Measurements from ENCODE around the gene SH3BP4. TPM values are rescaled to one million over a fixed set of nuclear protein-coding genes. Genes with fewer than 3 reads are reported as not detected.

SH3BP4 gene
- total RNA-seq, 1 experiment from 2014 or later, result 117 TPM

DNA sequence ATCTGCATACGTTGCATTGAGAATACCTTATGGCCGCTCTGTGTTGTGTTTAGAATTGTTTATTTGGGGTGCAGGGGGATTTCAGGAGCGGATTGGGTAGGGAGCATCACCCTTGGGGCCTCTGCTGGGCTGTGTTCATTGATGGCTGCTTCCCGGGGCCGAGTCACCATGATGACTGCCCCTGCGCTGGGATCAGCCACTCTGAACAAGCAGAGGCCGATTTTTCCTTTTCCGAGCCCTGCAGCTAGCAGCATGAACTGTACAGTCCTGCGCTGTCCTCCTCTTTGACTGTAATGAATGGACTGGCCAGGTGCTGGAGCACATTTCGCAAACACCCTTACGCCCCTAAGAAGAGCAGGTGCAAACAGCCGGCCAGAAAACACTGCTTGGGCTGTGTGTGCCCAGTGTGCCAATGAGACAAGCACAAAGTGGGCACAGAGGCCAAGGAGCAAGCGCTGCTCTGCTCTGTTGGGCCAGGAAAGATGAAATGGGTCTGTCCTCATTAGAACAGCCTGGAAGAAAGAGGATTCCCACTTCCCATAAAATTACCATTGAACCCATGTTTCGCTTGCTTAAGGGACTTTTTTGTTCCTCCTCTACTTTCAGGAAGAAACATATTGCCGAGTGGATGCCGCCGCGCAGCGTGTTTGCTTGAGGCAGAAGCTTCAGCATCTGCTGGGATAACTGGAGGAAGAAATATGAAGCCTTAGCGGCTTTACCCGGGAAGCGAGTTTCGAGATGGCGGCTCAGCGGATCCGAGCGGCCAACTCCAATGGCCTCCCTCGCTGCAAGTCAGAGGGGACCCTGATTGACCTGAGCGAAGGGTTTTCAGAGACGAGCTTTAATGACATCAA is 82.7 kb downstream of the SH3BP4 start:
- Histone ChIP-seq H3K27me3 (replicated peaks) (no peaks in the 10 kb centered on the region), H3K4me1 (replicated peaks) (peaks cover 11% of the 10 kb centered on the region), H3K27ac (no peak overlapping the region), H3K4me3 (no peak overlapping the region), H3K36me3 (peaks cover 80% of the 10 kb centered on the region), H3K9me3 (replicated peaks) (no peaks in the 10 kb centered on the region)
- DNase-seq (ENCODE audit: low read depth in 1 of 2, low spot score in 2 of 2), result no peak

DNA sequence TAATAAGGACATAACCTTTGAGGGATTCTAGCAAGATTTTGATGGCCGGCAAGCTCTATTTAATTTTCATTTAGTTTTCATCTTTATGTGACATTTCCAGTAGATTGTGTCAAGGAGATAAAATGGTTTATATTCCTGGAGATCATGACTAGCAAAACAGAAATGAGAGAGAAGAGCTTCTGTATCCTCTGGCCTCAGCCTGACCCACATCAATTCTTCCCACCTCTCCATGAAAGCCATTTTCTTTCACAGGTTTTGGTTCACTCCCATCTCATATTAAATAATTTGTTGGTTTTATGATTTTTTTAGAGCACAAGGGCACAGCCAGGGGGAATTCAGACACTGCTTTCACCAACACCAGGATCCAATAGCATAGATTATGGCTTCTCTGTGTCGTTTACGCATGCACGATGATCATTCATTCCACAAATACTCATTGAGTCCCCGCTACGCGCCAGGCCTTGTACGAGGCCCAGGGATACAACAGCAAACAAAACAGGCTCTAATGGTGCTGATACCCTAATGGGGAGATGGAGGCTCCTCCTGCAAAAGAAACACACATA is 85.9 kb downstream of the SH3BP4 start:
- peaks cover 7% of the 10 kb centered on the region for H3K4me1 ChIP-seq (replicated peaks)
- H3K4me3 ChIP-seq, result no peak overlapping the region
- no peak overlapping the region for H3K27ac ChIP-seq
- no peaks in the 10 kb centered on the region for H3K9me3 ChIP-seq (replicated peaks)
- peaks cover 88% of the 10 kb centered on the region for H3K36me3 ChIP-seq
- no peaks in the 10 kb centered on the region for H3K27me3 ChIP-seq (replicated peaks)
- no peak for DNase-seq (ENCODE audit: low read depth in 1 of 2, low spot score in 2 of 2)

DNA sequence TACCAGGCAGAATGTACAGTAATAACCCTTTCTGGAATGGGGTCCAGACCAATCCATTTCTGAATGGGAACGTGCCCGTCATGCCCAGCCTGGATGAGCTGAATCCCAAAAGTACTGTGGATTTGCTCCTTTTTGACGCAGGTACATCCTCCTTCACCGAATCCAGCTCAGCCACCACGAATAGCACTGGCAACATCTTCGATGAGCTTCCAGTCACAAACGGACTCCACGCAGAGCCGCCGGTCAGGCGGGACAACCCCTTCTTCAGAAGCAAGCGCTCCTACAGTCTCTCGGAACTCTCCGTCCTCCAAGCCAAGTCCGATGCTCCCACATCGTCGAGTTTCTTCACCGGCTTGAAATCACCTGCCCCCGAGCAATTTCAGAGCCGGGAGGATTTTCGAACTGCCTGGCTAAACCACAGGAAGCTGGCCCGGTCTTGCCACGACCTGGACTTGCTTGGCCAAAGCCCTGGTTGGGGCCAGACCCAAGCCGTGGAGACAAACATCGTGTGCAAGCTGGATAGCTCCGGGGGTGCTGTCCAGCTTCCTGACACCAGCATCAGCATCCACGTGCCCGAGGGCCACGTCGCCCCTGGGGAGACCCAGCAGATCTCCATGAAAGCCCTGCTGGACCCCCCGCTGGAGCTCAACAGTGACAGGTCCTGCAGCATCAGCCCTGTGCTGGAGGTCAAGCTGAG is 89.6 kb downstream of the SH3BP4 start:
- H3K27ac ChIP-seq, result no peak overlapping the region
- H3K27me3 ChIP-seq (replicated peaks), result no peaks in the 10 kb centered on the region
- H3K36me3 ChIP-seq, result peaks cover 85% of the 10 kb centered on the region
- peaks cover 7% of the 10 kb centered on the region for H3K4me1 ChIP-seq (replicated peaks)
- no peaks in the 10 kb centered on the region for H3K9me3 ChIP-seq (replicated peaks)
- no peak for DNase-seq (ENCODE audit: low read depth in 1 of 2, low spot score in 2 of 2)
- no peak overlapping the region for H3K4me3 ChIP-seq

DNA sequence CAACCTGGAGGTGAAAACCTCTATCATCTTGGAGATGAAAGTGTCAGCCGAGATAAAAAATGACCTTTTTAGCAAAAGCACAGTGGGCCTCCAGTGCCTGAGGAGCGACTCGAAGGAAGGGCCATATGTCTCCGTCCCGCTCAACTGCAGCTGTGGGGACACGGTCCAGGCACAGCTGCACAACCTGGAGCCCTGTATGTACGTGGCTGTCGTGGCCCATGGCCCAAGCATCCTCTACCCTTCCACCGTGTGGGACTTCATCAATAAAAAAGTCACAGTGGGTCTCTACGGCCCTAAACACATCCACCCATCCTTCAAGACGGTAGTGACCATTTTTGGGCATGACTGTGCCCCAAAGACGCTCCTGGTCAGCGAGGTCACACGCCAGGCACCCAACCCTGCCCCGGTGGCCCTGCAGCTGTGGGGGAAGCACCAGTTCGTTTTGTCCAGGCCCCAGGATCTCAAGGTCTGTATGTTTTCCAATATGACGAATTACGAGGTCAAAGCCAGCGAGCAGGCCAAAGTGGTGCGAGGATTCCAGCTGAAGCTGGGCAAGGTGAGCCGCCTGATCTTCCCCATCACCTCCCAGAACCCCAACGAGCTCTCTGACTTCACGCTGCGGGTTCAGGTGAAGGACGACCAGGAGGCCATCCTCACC is 90.2 kb downstream of the SH3BP4 start:
- Histone ChIP-seq H3K4me1 (replicated peaks) (peaks cover 12% of the 10 kb centered on the region), H3K27ac (no peak overlapping the region), H3K27me3 (replicated peaks) (no peaks in the 10 kb centered on the region), H3K9me3 (replicated peaks) (no peaks in the 10 kb centered on the region), H3K36me3 (peaks cover 88% of the 10 kb centered on the region), H3K4me3 (no peak overlapping the region)
- no peak for DNase-seq (ENCODE audit: low read depth in 1 of 2, low spot score in 2 of 2)

DNA sequence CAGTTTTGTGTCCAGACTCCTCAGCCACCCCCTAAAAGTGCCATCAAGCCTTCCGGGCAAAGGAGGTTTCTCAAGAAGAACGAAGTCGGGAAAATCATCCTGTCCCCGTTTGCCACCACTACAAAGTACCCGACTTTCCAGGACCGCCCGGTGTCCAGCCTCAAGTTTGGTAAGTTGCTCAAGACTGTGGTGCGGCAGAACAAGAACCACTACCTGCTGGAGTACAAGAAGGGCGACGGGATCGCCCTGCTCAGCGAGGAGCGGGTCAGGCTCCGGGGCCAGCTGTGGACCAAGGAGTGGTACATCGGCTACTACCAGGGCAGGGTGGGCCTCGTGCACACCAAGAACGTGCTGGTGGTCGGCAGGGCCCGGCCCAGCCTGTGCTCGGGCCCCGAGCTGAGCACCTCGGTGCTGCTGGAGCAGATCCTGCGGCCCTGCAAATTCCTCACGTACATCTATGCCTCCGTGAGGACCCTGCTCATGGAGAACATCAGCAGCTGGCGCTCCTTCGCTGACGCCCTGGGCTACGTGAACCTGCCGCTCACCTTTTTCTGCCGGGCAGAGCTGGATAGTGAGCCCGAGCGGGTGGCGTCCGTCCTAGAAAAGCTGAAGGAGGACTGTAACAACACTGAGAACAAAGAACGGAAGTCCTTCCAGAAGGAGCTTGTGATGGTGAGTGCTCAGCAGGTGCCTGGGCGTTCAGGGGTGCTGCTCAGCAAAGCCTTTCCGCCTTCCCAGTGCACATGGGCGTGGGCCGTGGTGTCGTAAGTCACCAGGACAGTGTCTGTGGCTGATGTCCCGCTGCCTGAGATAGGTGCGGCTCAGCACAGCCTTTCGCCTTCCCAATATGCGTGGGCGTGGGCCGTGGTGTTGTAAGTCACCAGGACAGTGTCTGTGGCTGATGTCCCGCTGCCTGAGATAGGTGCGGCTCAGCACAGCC is 91.0 kb downstream of the SH3BP4 start:
- Histone ChIP-seq H3K36me3 (peaks cover 86% of the 10 kb centered on the region), H3K9me3 (replicated peaks) (no peaks in the 10 kb centered on the region)

DNA sequence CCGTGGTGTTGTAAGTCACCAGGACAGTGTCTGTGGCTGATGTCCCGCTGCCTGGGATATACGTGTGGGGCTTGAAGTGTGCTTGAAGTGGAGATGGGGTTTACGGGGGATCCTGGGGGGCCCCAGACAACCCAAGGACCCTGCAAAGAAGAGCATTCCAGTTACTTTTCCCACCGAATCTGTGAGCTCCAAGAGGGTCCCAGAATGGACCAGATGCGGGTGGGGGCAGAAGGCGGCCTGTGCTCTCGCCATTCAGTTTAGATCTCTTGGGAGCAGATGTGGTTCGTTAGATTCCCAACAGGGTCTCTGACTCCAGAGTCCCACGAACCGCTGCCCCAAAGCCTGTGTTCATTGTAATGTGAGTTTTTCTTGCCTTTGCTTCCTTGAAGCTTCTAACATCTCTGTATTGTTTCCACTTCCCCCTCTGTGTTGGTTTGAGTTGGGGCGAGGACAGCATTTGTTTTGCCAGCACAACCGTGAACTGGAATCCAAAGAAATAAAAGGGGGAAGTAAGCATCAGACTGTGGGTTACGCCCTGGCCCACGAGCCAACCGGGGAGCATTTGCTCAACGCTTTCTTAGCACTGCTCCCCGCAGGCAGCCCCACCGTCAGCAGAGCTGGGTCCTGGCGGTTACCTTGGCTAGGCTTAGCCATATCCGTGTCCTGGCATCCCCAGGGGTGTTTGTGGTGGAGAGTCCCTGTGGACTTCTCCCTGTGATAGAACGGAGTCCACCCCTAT is 92.1 kb downstream of the SH3BP4 start:
- DNase-seq (ENCODE audit: low read depth in 1 of 2, low spot score in 2 of 2), result no peak
- peaks cover 86% of the 10 kb centered on the region for H3K36me3 ChIP-seq

More for the DNA sequence above, 91.0 kb downstream of the SH3BP4 start:
- no peak overlapping the region for H3K27ac ChIP-seq
- H3K27me3 ChIP-seq (replicated peaks), result no peaks in the 10 kb centered on the region
- DNase-seq (ENCODE audit: low read depth in 1 of 2, low spot score in 2 of 2), result no peak
- peaks cover 15% of the 10 kb centered on the region for H3K4me1 ChIP-seq (replicated peaks)
- H3K4me3 ChIP-seq, result no peak overlapping the region

DNA sequence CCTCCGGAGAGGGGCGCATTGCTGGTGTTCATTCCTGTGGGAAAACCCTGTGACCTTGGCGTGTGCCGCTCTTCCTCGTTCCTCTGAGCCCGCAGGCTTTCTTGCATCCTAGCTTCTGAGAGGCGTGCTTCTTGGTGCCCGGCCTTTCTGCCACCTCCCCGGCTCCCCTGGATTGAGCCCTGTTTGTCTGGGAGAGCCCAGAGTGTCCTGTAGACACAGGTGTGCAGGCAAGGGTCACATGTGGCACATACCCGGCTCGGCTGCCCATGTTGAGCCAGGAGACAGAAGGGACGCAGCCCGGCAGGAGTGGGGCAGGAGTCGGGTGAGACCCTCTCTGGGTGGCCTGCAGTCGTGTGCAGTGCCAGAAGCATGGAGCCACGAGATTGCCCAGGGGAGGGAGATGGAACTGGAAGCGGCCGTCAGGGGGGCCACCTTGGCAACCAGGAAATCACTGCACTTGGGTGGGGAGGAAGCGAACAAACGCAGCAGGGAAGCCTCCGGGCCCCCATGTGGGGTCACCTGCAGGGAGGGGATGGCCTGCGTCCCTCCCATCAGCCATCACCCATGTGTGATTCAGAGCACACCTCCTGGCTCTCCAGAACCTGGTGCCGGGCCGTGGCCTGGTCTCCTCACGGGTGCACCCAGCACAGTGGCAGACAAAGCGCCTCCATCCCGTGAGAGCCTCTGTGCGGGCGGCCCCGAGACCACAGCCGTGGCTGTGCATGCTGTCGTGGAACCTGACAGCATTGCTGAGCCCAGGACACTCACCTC is 92.9 kb downstream of the SH3BP4 start:
- H3K36me3 ChIP-seq, result peaks cover 87% of the 10 kb centered on the region
- no peak overlapping the region for H3K27ac ChIP-seq

More for the DNA sequence above, 92.1 kb downstream of the SH3BP4 start:
- Histone ChIP-seq H3K27ac (no peak overlapping the region), H3K4me3 (no peak overlapping the region), H3K27me3 (replicated peaks) (no peaks in the 10 kb centered on the region), H3K4me1 (replicated peaks) (peaks cover 21% of the 10 kb centered on the region), H3K9me3 (replicated peaks) (no peaks in the 10 kb centered on the region)

DNA sequence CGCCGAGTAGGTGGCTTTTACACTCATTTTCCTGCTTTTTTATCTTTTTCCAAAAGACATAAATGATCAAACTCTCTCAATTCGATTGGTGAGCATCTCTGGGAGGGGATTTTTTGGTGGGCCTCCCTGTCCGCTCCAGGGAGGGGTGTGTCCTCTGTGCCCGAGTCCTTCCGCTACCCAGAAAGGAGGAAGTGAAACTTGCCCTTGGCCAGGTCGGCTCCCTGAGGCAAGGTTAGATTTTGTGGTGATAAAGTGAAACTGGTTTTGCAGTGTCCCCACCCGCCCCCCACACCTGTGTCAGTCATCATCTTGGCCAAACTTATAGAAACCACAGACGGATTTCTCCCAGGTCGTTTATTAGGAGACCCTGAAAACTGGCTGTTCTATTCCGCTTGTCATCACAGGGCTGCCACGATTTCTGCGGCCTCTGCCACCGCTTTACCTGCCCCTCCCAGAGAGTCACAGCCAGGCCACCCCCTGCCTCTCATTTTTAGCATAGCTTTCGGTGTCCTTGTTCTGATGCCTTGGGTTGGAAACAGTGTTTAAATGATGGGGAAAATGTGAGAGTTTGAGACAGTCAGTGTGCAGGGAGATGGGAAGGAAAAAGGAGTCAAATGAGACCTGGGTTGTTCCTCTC is 93.6 kb downstream of the SH3BP4 start:
- no peak for DNase-seq (ENCODE audit: low read depth in 1 of 2, low spot score in 2 of 2)
- H3K27ac ChIP-seq, result no peak overlapping the region

More for the DNA sequence above, 92.9 kb downstream of the SH3BP4 start:
- H3K4me1 ChIP-seq (replicated peaks), result peaks cover 26% of the 10 kb centered on the region
- no peak for DNase-seq (ENCODE audit: low read depth in 1 of 2, low spot score in 2 of 2)
- H3K4me3 ChIP-seq, result no peak overlapping the region
- H3K27me3 ChIP-seq (replicated peaks), result no peaks in the 10 kb centered on the region
- no peaks in the 10 kb centered on the region for H3K9me3 ChIP-seq (replicated peaks)

DNA sequence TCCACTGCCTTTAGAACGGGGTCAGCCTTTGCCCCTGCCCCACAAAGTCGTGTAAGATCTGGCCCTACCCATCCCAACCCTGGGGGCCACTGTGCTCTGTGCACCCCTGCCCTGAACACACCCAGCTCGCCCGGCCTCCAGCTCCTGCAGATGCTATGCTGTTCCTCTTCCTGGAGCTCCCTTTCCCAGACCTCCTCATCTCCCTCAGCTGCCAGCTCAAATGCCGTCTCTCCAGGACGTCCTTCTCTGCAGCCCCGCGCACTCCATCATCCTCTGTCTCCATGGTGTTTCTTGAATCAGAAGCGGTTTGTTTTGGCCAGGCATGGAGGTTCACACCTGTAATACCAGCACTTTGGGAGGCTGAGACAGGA is 94.1 kb downstream of the SH3BP4 start:
- DNase-seq (ENCODE audit: low read depth in 1 of 2, low spot score in 2 of 2), result no peak
- Histone ChIP-seq H3K36me3 (peaks cover 80% of the 10 kb centered on the region), H3K9me3 (replicated peaks) (no peaks in the 10 kb centered on the region), H3K27ac (no peak overlapping the region), H3K4me3 (no peak overlapping the region), H3K27me3 (replicated peaks) (no peaks in the 10 kb centered on the region), H3K4me1 (replicated peaks) (peaks cover 39% of the 10 kb centered on the region)

More for the DNA sequence above, 93.6 kb downstream of the SH3BP4 start:
- H3K36me3 ChIP-seq, result peaks cover 85% of the 10 kb centered on the region
- peaks cover 34% of the 10 kb centered on the region for H3K4me1 ChIP-seq (replicated peaks)
- no peak overlapping the region for H3K4me3 ChIP-seq
- no peaks in the 10 kb centered on the region for H3K27me3 ChIP-seq (replicated peaks)
- no peaks in the 10 kb centered on the region for H3K9me3 ChIP-seq (replicated peaks)

DNA sequence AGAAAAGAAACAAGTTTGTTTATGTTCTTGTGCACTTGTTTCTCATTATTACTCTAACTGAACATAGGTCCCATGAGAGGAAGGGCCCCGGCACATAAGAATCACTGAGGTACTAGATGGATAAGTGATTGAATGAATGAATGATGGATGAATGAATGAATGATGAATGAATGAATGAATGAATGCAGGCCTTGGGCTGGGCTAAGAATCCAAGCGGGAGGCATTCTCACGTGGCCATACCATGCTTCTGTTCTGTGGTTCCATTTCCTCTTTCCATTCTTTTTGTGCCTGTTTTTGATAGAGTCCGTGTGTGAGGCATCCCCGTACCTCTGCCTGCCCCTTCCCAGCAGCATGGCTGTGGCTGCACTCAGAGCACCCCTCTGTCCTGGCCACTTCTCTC is 94.8 kb downstream of the SH3BP4 start:
- Histone ChIP-seq H3K27me3 (replicated peaks) (no peaks in the 10 kb centered on the region), H3K27ac (no peak overlapping the region), H3K4me3 (no peak overlapping the region), H3K9me3 (replicated peaks) (no peaks in the 10 kb centered on the region), H3K36me3 (peaks cover 74% of the 10 kb centered on the region), H3K4me1 (replicated peaks) (peaks cover 45% of the 10 kb centered on the region)
- DNase-seq (ENCODE audit: low read depth in 1 of 2, low spot score in 2 of 2), result no peak

DNA sequence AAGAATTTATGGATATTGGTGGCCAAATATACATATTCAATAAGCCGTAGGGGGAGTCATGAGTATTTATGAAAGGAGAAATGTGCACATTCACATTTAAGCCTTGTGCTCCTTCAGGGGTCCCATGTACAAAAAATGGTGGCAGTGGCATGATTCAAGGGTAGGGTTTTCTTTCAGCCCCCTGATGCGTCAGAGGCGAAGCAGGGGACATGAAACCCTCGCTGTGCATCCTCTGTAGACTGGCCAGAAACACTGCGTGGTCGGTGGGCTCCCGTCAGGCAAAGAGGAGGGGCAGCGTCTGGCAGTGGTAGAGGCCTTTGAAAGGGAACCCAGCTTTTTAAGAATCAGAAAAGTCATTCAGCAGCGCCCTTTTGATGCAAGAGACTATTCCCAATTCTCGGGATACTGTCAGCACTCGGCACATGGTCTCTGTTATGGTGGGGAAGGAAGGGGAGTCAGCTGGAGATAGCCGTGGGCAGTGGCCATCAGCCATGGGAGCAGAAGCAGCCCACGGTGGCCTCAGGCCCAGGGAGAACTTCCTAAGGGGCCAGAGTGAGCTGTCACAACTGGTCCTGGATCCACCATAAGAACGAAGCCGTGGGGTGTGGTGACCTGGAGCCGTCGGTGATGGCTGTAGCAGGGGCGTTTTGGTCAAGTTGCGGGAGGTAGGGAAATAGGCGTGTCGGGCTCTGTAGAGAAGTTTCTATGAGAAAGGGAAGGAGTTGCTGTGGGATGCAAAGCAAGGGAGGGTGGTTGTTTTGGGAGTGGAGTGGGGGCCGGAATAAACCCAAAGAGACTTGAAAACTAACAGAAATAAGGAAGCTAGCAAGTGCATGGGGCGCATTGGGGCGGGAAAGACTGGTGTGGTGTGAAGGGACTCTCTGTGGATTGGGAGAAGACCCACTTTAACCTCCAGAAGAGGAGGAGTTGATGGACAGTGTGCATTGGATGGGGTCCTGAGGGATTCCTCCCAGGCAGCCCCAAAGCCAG is 95.6 kb downstream of the SH3BP4 start:
- no peak for DNase-seq (ENCODE audit: low read depth in 1 of 2, low spot score in 2 of 2)
- Histone ChIP-seq H3K9me3 (replicated peaks) (no peaks in the 10 kb centered on the region), H3K4me1 (replicated peaks) (peaks cover 54% of the 10 kb centered on the region), H3K4me3 (no peak overlapping the region), H3K36me3 (peaks cover 71% of the 10 kb centered on the region), H3K27ac (no peak overlapping the region), H3K27me3 (replicated peaks) (no peaks in the 10 kb centered on the region)

All from SJSA1 (cell line).